Measurements from ENCODE around the gene SYT1. TPM values are rescaled to one million over a fixed set of nuclear protein-coding genes. Genes with fewer than 3 reads are reported as not detected.

SYT1 gene
- polyA plus RNA-seq, 2 donors = 0.04 to 0.09 TPM

- H3K9me3 ChIP-seq (ENCODE audit: control insufficient read depth in 2 of 2, insufficient read depth in 1 of 2, low read depth in 1 of 2, low read length in 1 of 2) = no peaks in the 10 kb centered on the region
- H3K4me1 ChIP-seq (ENCODE audit: control insufficient read depth in 2 of 2, insufficient read depth in 2 of 2, low read length in 1 of 2) = no peaks in the 10 kb centered on the region
- no peaks in the 10 kb centered on the region for H3K36me3 ChIP-seq (ENCODE audit: control insufficient read depth in 2 of 2, insufficient read depth in 2 of 2, low read length in 1 of 2)
- H3K27me3 ChIP-seq (ENCODE audit: control insufficient read depth in 1 of 2, insufficient read depth in 2 of 2, low read length in 2 of 2) = no peaks in the 10 kb centered on the region
- no peak overlapping the region for H3K4me3 ChIP-seq (ENCODE audit: low read depth in 1 of 2, low read length in 2 of 2)
- H3K27ac ChIP-seq (ENCODE audit: low read depth in 2 of 2, low read length in 1 of 2) = no peak overlapping the region
- WGBS, 2 donors = 65 to 69% methylated on average over 4 of the region's 4 CpGs
These were observed 520.0 kb downstream of the SYT1 start for GRCh38 chr12:79384551-79384950.

GRCh38 chr12:79388011-79388410 lies 523.4 kb downstream of the SYT1 start:
- no peaks in the 10 kb centered on the region for H3K4me1 ChIP-seq (ENCODE audit: control insufficient read depth in 2 of 2, insufficient read depth in 2 of 2, low read length in 1 of 2)
- no peaks in the 10 kb centered on the region for H3K27me3 ChIP-seq (ENCODE audit: control insufficient read depth in 1 of 2, insufficient read depth in 2 of 2, low read length in 2 of 2)
- 57 to 62% methylated on average over 1 of the region's 1 CpG for WGBS, 2 donors
- H3K36me3 ChIP-seq (ENCODE audit: control insufficient read depth in 2 of 2, insufficient read depth in 2 of 2, low read length in 1 of 2) = no peaks in the 10 kb centered on the region
- H3K4me3 ChIP-seq (ENCODE audit: low read depth in 1 of 2, low read length in 2 of 2) = no peak overlapping the region
- H3K27ac ChIP-seq (ENCODE audit: low read depth in 2 of 2, low read length in 1 of 2) = no peak overlapping the region
- H3K9me3 ChIP-seq (ENCODE audit: control insufficient read depth in 2 of 2, insufficient read depth in 1 of 2, low read depth in 1 of 2, low read length in 1 of 2) = no peaks in the 10 kb centered on the region

GRCh38 chr12:79393842-79394241 lies 529.3 kb downstream of the SYT1 start:
- H3K4me1 ChIP-seq (ENCODE audit: control insufficient read depth in 2 of 2, insufficient read depth in 2 of 2, low read length in 1 of 2) = no peaks in the 10 kb centered on the region
- H3K27ac ChIP-seq (ENCODE audit: low read depth in 2 of 2, low read length in 1 of 2) = no peak overlapping the region
- H3K36me3 ChIP-seq (ENCODE audit: control insufficient read depth in 2 of 2, insufficient read depth in 2 of 2, low read length in 1 of 2) = no peaks in the 10 kb centered on the region
- H3K9me3 ChIP-seq (ENCODE audit: control insufficient read depth in 2 of 2, insufficient read depth in 1 of 2, low read depth in 1 of 2, low read length in 1 of 2) = no peaks in the 10 kb centered on the region
- 87 to 91% methylated on average over 2 of the region's 2 CpGs for WGBS, 2 donors
- H3K27me3 ChIP-seq (ENCODE audit: control insufficient read depth in 1 of 2, insufficient read depth in 2 of 2, low read length in 2 of 2) = no peaks in the 10 kb centered on the region
- H3K4me3 ChIP-seq (ENCODE audit: low read depth in 1 of 2, low read length in 2 of 2) = no peak overlapping the region

GRCh38 chr12:79397609-79398008 lies 533.0 kb downstream of the SYT1 start:
- H3K4me1 ChIP-seq (ENCODE audit: control insufficient read depth in 2 of 2, insufficient read depth in 2 of 2, low read length in 1 of 2) = no peaks in the 10 kb centered on the region
- no peaks in the 10 kb centered on the region for H3K9me3 ChIP-seq (ENCODE audit: control insufficient read depth in 2 of 2, insufficient read depth in 1 of 2, low read depth in 1 of 2, low read length in 1 of 2)
- 75 to 78% methylated on average over 2 of the region's 2 CpGs for WGBS, 2 donors
- H3K36me3 ChIP-seq (ENCODE audit: control insufficient read depth in 2 of 2, insufficient read depth in 2 of 2, low read length in 1 of 2) = no peaks in the 10 kb centered on the region
- no peak overlapping the region for H3K4me3 ChIP-seq (ENCODE audit: low read depth in 1 of 2, low read length in 2 of 2)
- no peak overlapping the region for H3K27ac ChIP-seq (ENCODE audit: low read depth in 2 of 2, low read length in 1 of 2)
- H3K27me3 ChIP-seq (ENCODE audit: control insufficient read depth in 1 of 2, insufficient read depth in 2 of 2, low read length in 2 of 2) = no peaks in the 10 kb centered on the region

GRCh38 chr12:79400481-79400880 lies 535.9 kb downstream of the SYT1 start:
- 90 to 92% methylated on average over 3 of the region's 3 CpGs for WGBS, 2 donors
- H3K36me3 ChIP-seq (ENCODE audit: control insufficient read depth in 2 of 2, insufficient read depth in 2 of 2, low read length in 1 of 2) = no peaks in the 10 kb centered on the region
- no peak overlapping the region for H3K27ac ChIP-seq (ENCODE audit: low read depth in 2 of 2, low read length in 1 of 2)
- no peaks in the 10 kb centered on the region for H3K4me1 ChIP-seq (ENCODE audit: control insufficient read depth in 2 of 2, insufficient read depth in 2 of 2, low read length in 1 of 2)
- H3K9me3 ChIP-seq (ENCODE audit: control insufficient read depth in 2 of 2, insufficient read depth in 1 of 2, low read depth in 1 of 2, low read length in 1 of 2) = no peaks in the 10 kb centered on the region
- no peak overlapping the region for H3K4me3 ChIP-seq (ENCODE audit: low read depth in 1 of 2, low read length in 2 of 2)
- no peaks in the 10 kb centered on the region for H3K27me3 ChIP-seq (ENCODE audit: control insufficient read depth in 1 of 2, insufficient read depth in 2 of 2, low read length in 2 of 2)

- Histone ChIP-seq H3K9me3 (ENCODE audit: control insufficient read depth in 2 of 2, insufficient read depth in 1 of 2, low read depth in 1 of 2, low read length in 1 of 2) (no peaks in the 10 kb centered on the region), H3K4me1 (ENCODE audit: control insufficient read depth in 2 of 2, insufficient read depth in 2 of 2, low read length in 1 of 2) (no peaks in the 10 kb centered on the region), H3K27me3 (ENCODE audit: control insufficient read depth in 1 of 2, insufficient read depth in 2 of 2, low read length in 2 of 2) (no peaks in the 10 kb centered on the region), H3K36me3 (ENCODE audit: control insufficient read depth in 2 of 2, insufficient read depth in 2 of 2, low read length in 1 of 2) (no peaks in the 10 kb centered on the region), H3K27ac (ENCODE audit: low read depth in 2 of 2, low read length in 1 of 2) (no peak overlapping the region), H3K4me3 (ENCODE audit: low read depth in 1 of 2, low read length in 2 of 2) (no peak overlapping the region)
- 64 to 71% methylated on average over 2 of the region's 2 CpGs for WGBS, 2 donors
These were observed 538.0 kb downstream of the SYT1 start for GRCh38 chr12:79402606-79403005.

GRCh38 chr12:79406993-79407392 lies 542.4 kb downstream of the SYT1 start:
- H3K27ac ChIP-seq (ENCODE audit: low read depth in 2 of 2, low read length in 1 of 2) = no peak overlapping the region
- H3K4me3 ChIP-seq (ENCODE audit: low read depth in 1 of 2, low read length in 2 of 2) = no peak overlapping the region
- peaks cover 0 to under 1% of the 10 kb centered on the region in 2 donors for H3K4me1 ChIP-seq (ENCODE audit: control insufficient read depth in 2 of 2, insufficient read depth in 2 of 2, low read length in 1 of 2)
- no peaks in the 10 kb centered on the region for H3K27me3 ChIP-seq (ENCODE audit: control insufficient read depth in 1 of 2, insufficient read depth in 2 of 2, low read length in 2 of 2)
- WGBS, 2 donors = 68% methylated on average over 1 of the region's 1 CpG
- H3K9me3 ChIP-seq (ENCODE audit: control insufficient read depth in 2 of 2, insufficient read depth in 1 of 2, low read depth in 1 of 2, low read length in 1 of 2) = no peaks in the 10 kb centered on the region
- H3K36me3 ChIP-seq (ENCODE audit: control insufficient read depth in 2 of 2, insufficient read depth in 2 of 2, low read length in 1 of 2) = no peaks in the 10 kb centered on the region

- 49 to 53% methylated on average over 6 of the region's 6 CpGs for WGBS, 2 donors
- H3K27ac ChIP-seq (ENCODE audit: low read depth in 2 of 2, low read length in 1 of 2) = peak overlapping the region in 1 of 2 donors; percentile 16
- no peaks in the 10 kb centered on the region for H3K27me3 ChIP-seq (ENCODE audit: control insufficient read depth in 1 of 2, insufficient read depth in 2 of 2, low read length in 2 of 2)
- H3K4me1 ChIP-seq (ENCODE audit: control insufficient read depth in 2 of 2, insufficient read depth in 2 of 2, low read length in 1 of 2) = peaks cover 0 to 3% of the 10 kb centered on the region in 2 donors
- no peaks in the 10 kb centered on the region for H3K9me3 ChIP-seq (ENCODE audit: control insufficient read depth in 2 of 2, insufficient read depth in 1 of 2, low read depth in 1 of 2, low read length in 1 of 2)
- no peaks in the 10 kb centered on the region for H3K36me3 ChIP-seq (ENCODE audit: control insufficient read depth in 2 of 2, insufficient read depth in 2 of 2, low read length in 1 of 2)
- H3K4me3 ChIP-seq (ENCODE audit: low read depth in 1 of 2, low read length in 2 of 2) = no peak overlapping the region
These were observed 543.4 kb downstream of the SYT1 start for GRCh38 chr12:79407671-79408622.

GRCh38 chr12:79408689-79409088 lies 544.1 kb downstream of the SYT1 start:
- Histone ChIP-seq H3K9me3 (ENCODE audit: control insufficient read depth in 2 of 2, insufficient read depth in 1 of 2, low read depth in 1 of 2, low read length in 1 of 2) (no peaks in the 10 kb centered on the region), H3K36me3 (ENCODE audit: control insufficient read depth in 2 of 2, insufficient read depth in 2 of 2, low read length in 1 of 2) (no peaks in the 10 kb centered on the region), H3K4me3 (ENCODE audit: low read depth in 1 of 2, low read length in 2 of 2) (no peak overlapping the region), H3K27ac (ENCODE audit: low read depth in 2 of 2, low read length in 1 of 2) (no peak overlapping the region), H3K4me1 (ENCODE audit: control insufficient read depth in 2 of 2, insufficient read depth in 2 of 2, low read length in 1 of 2) (peaks cover 0 to 3% of the 10 kb centered on the region in 2 donors), H3K27me3 (ENCODE audit: control insufficient read depth in 1 of 2, insufficient read depth in 2 of 2, low read length in 2 of 2) (no peaks in the 10 kb centered on the region)
- 35 to 52% methylated on average over 3 of the region's 3 CpGs for WGBS, 2 donors

GRCh38 chr12:79409562-79409961 lies 545.0 kb downstream of the SYT1 start:
- Histone ChIP-seq H3K4me3 (ENCODE audit: low read depth in 1 of 2, low read length in 2 of 2) (no peak overlapping the region), H3K4me1 (ENCODE audit: control insufficient read depth in 2 of 2, insufficient read depth in 2 of 2, low read length in 1 of 2) (peaks cover 0 to 3% of the 10 kb centered on the region in 2 donors), H3K27ac (ENCODE audit: low read depth in 2 of 2, low read length in 1 of 2) (peak overlapping the region in 1 of 2 donors; percentile 47), H3K27me3 (ENCODE audit: control insufficient read depth in 1 of 2, insufficient read depth in 2 of 2, low read length in 2 of 2) (no peaks in the 10 kb centered on the region), H3K36me3 (ENCODE audit: control insufficient read depth in 2 of 2, insufficient read depth in 2 of 2, low read length in 1 of 2) (no peaks in the 10 kb centered on the region), H3K9me3 (ENCODE audit: control insufficient read depth in 2 of 2, insufficient read depth in 1 of 2, low read depth in 1 of 2, low read length in 1 of 2) (no peaks in the 10 kb centered on the region)
- WGBS, 2 donors = 14 to 29% methylated on average over 2 of the region's 2 CpGs

Measured in esophagus (tissue), 2 donors.